Measurements from ENCODE around the gene SORCS3.

Gene SORCS3

GRCh38 chr10:104641187-104641936, at the start of gene SORCS3:
SORCS3 (plus strand) TSS chr10:104641290.
- no peak for DNase-seq

- DNase-seq = no peak
These were observed 49.6 kb upstream of the SORCS3 start for GRCh38 chr10:104591441-104591840.

- DNase-seq = no peak
These were observed 39.9 kb upstream of the SORCS3 start for GRCh38 chr10:104601166-104601565.

- DNase-seq = no peak
These were observed 32.8 kb upstream of the SORCS3 start for GRCh38 chr10:104608091-104608828.

GRCh38 chr10:104612571-104613205, 28.4 kb upstream of the SORCS3 start:
- no peak for DNase-seq

- no peak for DNase-seq
These were observed 27.7 kb upstream of the SORCS3 start for GRCh38 chr10:104613406-104613805.

- no peak for DNase-seq
These were observed 26.8 kb upstream of the SORCS3 start for GRCh38 chr10:104614245-104614831.

- DNase-seq = no peak
These were observed 26.0 kb upstream of the SORCS3 start for GRCh38 chr10:104615136-104615535.

- no peak for DNase-seq
These were observed 23.3 kb upstream of the SORCS3 start for GRCh38 chr10:104617831-104618230.

- no peak for DNase-seq
These were observed 18.9 kb upstream of the SORCS3 start for GRCh38 chr10:104622175-104622574.

- DNase-seq = no peak
These were observed 18.4 kb upstream of the SORCS3 start for GRCh38 chr10:104622598-104623209.

- no peak for DNase-seq
These were observed 10.4 kb upstream of the SORCS3 start for GRCh38 chr10:104630731-104631130.

- DNase-seq = no peak
These were observed 9.1 kb upstream of the SORCS3 start for GRCh38 chr10:104631946-104632345.

- no peak for DNase-seq
These were observed 2.1 kb upstream of the SORCS3 start for GRCh38 chr10:104638861-104639589.

- no peak for DNase-seq
These were observed 1.3 kb upstream of the SORCS3 start for GRCh38 chr10:104639590-104640338.

GRCh38 chr10:104640339-104641186, 527 bp upstream of the SORCS3 start:
- no peak for DNase-seq

GRCh38 chr10:104641937-104642657, 1.0 kb downstream of the SORCS3 start:
- DNase-seq = no peak

GRCh38 chr10:104642658-104643302, 1.7 kb downstream of the SORCS3 start:
- no peak for DNase-seq

- DNase-seq = no peak
These were observed 2.2 kb downstream of the SORCS3 start for GRCh38 chr10:104643303-104643663.

Data from activated CD8-positive, alpha-beta memory T cell treated with anti-CD3 and anti-CD28 coated beads for 24 hours (primary cell).